ENCODE results near the gene PEF1. TPM values are rescaled to one million over a fixed set of nuclear protein-coding genes. Genes with fewer than 3 reads are reported as not detected.

PEF1 gene
- total and polyA plus RNA-seq, 2 experiments from 2014 or later = 22.3 to 68.5 TPM

DNA sequence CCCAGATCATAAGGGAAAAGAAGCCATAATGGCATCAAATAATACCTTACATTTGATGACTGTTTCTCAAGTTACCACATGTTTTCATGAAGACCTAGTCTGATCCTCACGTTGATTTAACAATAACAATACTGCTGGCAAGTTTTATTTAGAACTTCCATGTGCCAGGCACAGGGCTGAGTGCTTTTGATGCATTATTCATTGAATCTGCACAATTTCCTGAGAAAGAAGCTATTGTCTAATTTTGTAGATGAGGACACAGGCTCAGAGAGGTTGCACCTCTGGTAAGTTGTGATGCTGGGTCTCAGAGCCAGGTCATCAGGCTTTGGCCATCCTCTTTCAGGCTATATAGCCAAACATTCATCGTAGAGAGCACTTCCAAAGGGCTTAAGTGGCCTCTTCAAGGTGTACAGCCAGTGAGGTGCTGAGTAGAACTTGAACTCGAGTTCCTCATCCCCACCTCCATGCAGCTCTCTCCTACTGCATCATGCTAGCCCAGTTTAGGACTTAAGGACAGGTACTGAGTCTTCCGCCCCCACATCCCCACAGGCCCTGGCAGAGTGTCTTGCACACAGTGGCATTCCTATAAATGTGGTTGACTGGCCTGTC is 8.3 kb upstream of the PEF1 start (continued):
- no peak for TF ChIP-seq CTCF (conservative IDR thresholded peaks at IDR 0.05; ENCODE audit: low read depth in 2 of 2)
- TF ChIP-seq ETS1 (IDR thresholded peaks at IDR 0.05) = no peak
- no peak for TF ChIP-seq NANOG (IDR thresholded peaks at IDR 0.05; ENCODE audit: borderline replicate concordance)
- no peak for TF ChIP-seq EZH2phosphoT487 (IDR thresholded peaks at IDR 0.05; ENCODE audit: unreplicated experiment)
- TF ChIP-seq, protein P1, sequence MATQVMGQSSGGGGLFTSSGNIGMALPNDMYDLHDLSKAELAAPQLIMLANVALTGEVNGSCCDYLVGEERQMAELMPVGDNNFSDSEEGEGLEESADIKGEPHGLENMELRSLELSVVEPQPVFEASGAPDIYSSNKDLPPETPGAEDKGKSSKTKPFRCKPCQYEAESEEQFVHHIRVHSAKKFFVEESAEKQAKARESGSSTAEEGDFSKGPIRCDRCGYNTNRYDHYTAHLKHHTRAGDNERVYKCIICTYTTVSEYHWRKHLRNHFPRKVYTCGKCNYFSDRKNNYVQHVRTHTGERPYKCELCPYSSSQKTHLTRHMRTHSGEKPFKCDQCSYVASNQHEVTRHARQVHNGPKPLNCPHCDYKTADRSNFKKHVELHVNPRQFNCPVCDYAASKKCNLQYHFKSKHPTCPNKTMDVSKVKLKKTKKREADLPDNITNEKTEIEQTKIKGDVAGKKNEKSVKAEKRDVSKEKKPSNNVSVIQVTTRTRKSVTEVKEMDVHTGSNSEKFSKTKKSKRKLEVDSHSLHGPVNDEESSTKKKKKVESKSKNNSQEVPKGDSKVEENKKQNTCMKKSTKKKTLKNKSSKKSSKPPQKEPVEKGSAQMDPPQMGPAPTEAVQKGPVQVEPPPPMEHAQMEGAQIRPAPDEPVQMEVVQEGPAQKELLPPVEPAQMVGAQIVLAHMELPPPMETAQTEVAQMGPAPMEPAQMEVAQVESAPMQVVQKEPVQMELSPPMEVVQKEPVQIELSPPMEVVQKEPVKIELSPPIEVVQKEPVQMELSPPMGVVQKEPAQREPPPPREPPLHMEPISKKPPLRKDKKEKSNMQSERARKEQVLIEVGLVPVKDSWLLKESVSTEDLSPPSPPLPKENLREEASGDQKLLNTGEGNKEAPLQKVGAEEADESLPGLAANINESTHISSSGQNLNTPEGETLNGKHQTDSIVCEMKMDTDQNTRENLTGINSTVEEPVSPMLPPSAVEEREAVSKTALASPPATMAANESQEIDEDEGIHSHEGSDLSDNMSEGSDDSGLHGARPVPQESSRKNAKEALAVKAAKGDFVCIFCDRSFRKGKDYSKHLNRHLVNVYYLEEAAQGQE (IDR thresholded peaks at IDR 0.05; ENCODE audit: unreplicated experiment) = no peak
- TF ChIP-seq EZH2 (IDR thresholded peaks at IDR 0.05; ENCODE audit: low read depth, unreplicated experiment) = no peak
- no peak for TF ChIP-seq JUNB (IDR thresholded peaks at IDR 0.05; ENCODE audit: unreplicated experiment)
- no peak for TF ChIP-seq STAT1 (IDR thresholded peaks at IDR 0.05; ENCODE audit: unreplicated experiment)
- TF ChIP-seq CREB1 (CRISPR knock-in tag; IDR thresholded peaks at IDR 0.05; ENCODE audit: low read depth) = no peak
- no peak for TF ChIP-seq ZNF114 (CRISPR knock-in tag; IDR thresholded peaks at IDR 0.05)
- no peak for TF ChIP-seq ZNF331 (CRISPR knock-in tag; IDR thresholded peaks at IDR 0.05; ENCODE audit: low read depth)

- no peak overlapping the region for H3K4me3 Mint-ChIP-seq
- Histone ChIP-seq H3K4me1 (ENCODE audit: insufficient read depth) (no peaks in the 10 kb centered on the region), H3K4me3 (no peak overlapping the region), H4K20me1 (replicated peaks; ENCODE audit: insufficient read depth) (no peaks in the 10 kb centered on the region), H3K36me3 (ENCODE audit: insufficient read depth) (no peaks in the 10 kb centered on the region), H3F3A (replicated peaks; ENCODE audit: low read depth) (no peaks in the 10 kb centered on the region), H3K27me3 (ENCODE audit: insufficient read depth) (no peaks in the 10 kb centered on the region), H3K9me2 (ENCODE audit: insufficient read depth) (no peaks in the 10 kb centered on the region), H3K4me2 (no peak overlapping the region), H2AFZ (no peak overlapping the region), H3K79me2 (replicated peaks; ENCODE audit: insufficient read depth) (no peaks in the 10 kb centered on the region), H3K27ac (ENCODE audit: low read depth) (no peak overlapping the region)
- peaks cover 4% of the 10 kb centered on the region for H3K27me3 Mint-ChIP-seq (ENCODE audit: insufficient read depth, low read depth, poor library complexity)
- H3K4me1 Mint-ChIP-seq = no peaks in the 10 kb centered on the region; the same call in 2 of the 3 replicates
- no peak for DNase-seq (ENCODE audit: low spot score)
- H3K9me3 Mint-ChIP-seq = no peaks in the 10 kb centered on the region
- no peak for ATAC-seq
- H3K36me3 Mint-ChIP-seq (ENCODE audit: low read depth) = no peaks in the 10 kb centered on the region
- no peak overlapping the region for H3K27ac Mint-ChIP-seq
- TF ChIP-seq JUNB (IDR thresholded peaks at IDR 0.05; ENCODE audit: unreplicated experiment) (no peak), NANOG (IDR thresholded peaks at IDR 0.05; ENCODE audit: borderline replicate concordance) (no peak), STAT1 (IDR thresholded peaks at IDR 0.05; ENCODE audit: unreplicated experiment) (no peak), ZNF114 (CRISPR knock-in tag; IDR thresholded peaks at IDR 0.05) (no peak)
- TF ChIP-seq, protein P2, sequence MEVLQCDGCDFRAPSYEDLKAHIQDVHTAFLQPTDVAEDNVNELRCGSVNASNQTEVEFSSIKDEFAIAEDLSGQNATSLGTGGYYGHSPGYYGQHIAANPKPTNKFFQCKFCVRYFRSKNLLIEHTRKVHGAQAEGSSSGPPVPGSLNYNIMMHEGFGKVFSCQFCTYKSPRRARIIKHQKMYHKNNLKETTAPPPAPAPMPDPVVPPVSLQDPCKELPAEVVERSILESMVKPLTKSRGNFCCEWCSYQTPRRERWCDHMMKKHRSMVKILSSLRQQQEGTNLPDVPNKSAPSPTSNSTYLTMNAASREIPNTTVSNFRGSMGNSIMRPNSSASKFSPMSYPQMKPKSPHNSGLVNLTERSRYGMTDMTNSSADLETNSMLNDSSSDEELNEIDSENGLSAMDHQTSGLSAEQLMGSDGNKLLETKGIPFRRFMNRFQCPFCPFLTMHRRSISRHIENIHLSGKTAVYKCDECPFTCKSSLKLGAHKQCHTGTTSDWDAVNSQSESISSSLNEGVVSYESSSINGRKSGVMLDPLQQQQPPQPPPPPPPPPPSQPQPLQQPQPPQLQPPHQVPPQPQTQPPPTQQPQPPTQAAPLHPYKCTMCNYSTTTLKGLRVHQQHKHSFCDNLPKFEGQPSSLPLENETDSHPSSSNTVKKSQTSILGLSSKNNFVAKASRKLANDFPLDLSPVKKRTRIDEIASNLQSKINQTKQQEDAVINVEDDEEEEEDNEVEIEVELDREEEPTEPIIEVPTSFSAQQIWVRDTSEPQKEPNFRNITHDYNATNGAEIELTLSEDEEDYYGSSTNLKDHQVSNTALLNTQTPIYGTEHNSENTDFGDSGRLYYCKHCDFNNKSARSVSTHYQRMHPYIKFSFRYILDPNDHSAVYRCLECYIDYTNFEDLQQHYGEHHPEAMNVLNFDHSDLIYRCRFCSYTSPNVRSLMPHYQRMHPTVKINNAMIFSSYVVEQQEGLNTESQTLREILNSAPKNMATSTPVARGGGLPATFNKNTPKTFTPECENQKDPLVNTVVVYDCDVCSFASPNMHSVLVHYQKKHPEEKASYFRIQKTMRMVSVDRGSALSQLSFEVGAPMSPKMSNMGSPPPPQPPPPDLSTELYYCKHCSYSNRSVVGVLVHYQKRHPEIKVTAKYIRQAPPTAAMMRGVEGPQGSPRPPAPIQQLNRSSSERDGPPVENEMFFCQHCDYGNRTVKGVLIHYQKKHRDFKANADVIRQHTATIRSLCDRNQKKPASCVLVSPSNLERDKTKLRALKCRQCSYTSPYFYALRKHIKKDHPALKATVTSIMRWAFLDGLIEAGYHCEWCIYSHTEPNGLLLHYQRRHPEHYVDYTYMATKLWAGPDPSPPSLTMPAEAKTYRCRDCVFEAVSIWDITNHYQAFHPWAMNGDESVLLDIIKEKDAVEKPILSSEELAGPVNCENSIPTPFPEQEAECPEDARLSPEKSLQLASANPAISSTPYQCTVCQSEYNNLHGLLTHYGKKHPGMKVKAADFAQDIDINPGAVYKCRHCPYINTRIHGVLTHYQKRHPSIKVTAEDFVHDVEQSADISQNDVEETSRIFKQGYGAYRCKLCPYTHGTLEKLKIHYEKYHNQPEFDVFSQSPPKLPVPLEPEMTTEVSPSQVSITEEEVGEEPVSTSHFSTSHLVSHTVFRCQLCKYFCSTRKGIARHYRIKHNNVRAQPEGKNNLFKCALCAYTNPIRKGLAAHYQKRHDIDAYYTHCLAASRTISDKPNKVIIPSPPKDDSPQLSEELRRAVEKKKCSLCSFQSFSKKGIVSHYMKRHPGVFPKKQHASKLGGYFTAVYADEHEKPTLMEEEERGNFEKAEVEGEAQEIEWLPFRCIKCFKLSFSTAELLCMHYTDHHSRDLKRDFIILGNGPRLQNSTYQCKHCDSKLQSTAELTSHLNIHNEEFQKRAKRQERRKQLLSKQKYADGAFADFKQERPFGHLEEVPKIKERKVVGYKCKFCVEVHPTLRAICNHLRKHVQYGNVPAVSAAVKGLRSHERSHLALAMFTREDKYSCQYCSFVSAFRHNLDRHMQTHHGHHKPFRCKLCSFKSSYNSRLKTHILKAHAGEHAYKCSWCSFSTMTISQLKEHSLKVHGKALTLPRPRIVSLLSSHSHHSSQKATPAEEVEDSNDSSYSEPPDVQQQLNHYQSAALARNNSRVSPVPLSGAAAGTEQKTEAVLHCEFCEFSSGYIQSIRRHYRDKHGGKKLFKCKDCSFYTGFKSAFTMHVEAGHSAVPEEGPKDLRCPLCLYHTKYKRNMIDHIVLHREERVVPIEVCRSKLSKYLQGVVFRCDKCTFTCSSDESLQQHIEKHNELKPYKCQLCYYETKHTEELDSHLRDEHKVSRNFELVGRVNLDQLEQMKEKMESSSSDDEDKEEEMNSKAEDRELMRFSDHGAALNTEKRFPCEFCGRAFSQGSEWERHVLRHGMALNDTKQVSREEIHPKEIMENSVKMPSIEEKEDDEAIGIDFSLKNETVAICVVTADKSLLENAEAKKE (CRISPR knock-in tag; IDR thresholded peaks at IDR 0.05) = no peak
Measured at GRCh38 chr1:31651766-31652165, 7.1 kb upstream of the PEF1 start.

Data from GM23338 (cell line).